UCSD-AML1 (cell line): ENCODE results near the gene AFF3.

Experiments used
- DNase-seq: peaks from one replicate; lab custom pipeline; 2025; ENCODE audit not compliant: unreplicated experiment; lab: John Stamatoyannopoulos, UW

Gene AFF3

GRCh38 chr2:99726691-99727090 is 415.7 kb downstream of the AFF3 start:
- no peak for DNase-seq

- DNase-seq, result no peak
Measured at GRCh38 chr2:99725820-99726219, 416.6 kb downstream of the AFF3 start.

- DNase-seq, result no peak
Measured at GRCh38 chr2:99722476-99722875, 419.9 kb downstream of the AFF3 start.

- no peak for DNase-seq
Measured at GRCh38 chr2:99719102-99719501, 423.3 kb downstream of the AFF3 start.

- no peak for DNase-seq
Measured at GRCh38 chr2:99715956-99716355, 426.4 kb downstream of the AFF3 start.

GRCh38 chr2:99714349-99714748 is 428.0 kb downstream of the AFF3 start:
- no peak for DNase-seq

- DNase-seq, result no peak
Measured at GRCh38 chr2:99711144-99711543, 431.2 kb downstream of the AFF3 start.

- DNase-seq, result no peak
Measured at GRCh38 chr2:99710721-99711120, 431.7 kb downstream of the AFF3 start.

GRCh38 chr2:99709229-99709628 is 433.2 kb downstream of the AFF3 start:
- DNase-seq, result no peak

GRCh38 chr2:99708231-99708630 is 434.2 kb downstream of the AFF3 start:
- no peak for DNase-seq

- DNase-seq, result no peak
Measured at GRCh38 chr2:99707592-99707991, 434.8 kb downstream of the AFF3 start.

GRCh38 chr2:99706735-99707134 is 435.7 kb downstream of the AFF3 start:
- DNase-seq, result no peak

- no peak for DNase-seq
Measured at GRCh38 chr2:99701503-99701902, 440.9 kb downstream of the AFF3 start.

- DNase-seq, result no peak
Measured at GRCh38 chr2:99700482-99701398, 441.6 kb downstream of the AFF3 start.

GRCh38 chr2:99698896-99699295 is 443.5 kb downstream of the AFF3 start:
- DNase-seq, result no peak

GRCh38 chr2:99697811-99698568 is 444.4 kb downstream of the AFF3 start:
- DNase-seq, result no peak

- no peak for DNase-seq
Measured at GRCh38 chr2:99695944-99696253, 446.5 kb downstream of the AFF3 start.

- DNase-seq, result no peak
Measured at GRCh38 chr2:99695130-99695943, 447.1 kb downstream of the AFF3 start.

GRCh38 chr2:99694331-99694730 is 448.1 kb downstream of the AFF3 start:
- DNase-seq, result no peak

- no peak for DNase-seq
Measured at GRCh38 chr2:99692785-99693184, 449.6 kb downstream of the AFF3 start.

GRCh38 chr2:99691926-99692325 is 450.5 kb downstream of the AFF3 start:
- DNase-seq, result no peak
